HCT116 (cell line): ENCODE measurements around the gene ALK. TPM values are rescaled to one million over a fixed set of nuclear protein-coding genes. Genes with fewer than 3 reads are reported as not detected.

Source experiments
- ATAC-seq: fragments of 200-7000 bp; cut with Tn5 transposase; 2 replicates; pipeline ENCODE4 v1.9.1; 2020; ENCODE audit warnings: mild to moderate bottlenecking, moderate library complexity
- BruUV-seq: library from RNA; stranded (reverse); fragments of 400-500 nt; replicated peaks from 2 replicates; lab custom pipeline; 2021; lab: Mats Ljungman, UMichigan
- CTCF ChIA-PET: fragments of 300-600 bp; sonication (Branson Sonifier 250); formaldehyde crosslinking; loops from one replicate; lab custom pipeline; 2021; ENCODE audit warnings: antibody characterized with exemption; lab: Charles Lee
- POLR2A ChIA-PET: fragments of 300-600, 350-600 bp; sonication (Branson Sonifier 250); formaldehyde crosslinking; loops from one replicate; lab custom pipeline; 2021; ENCODE audit warnings: antibody characterized with exemption; lab: Charles Lee
- RAD21 ChIA-PET, 2 experiments: fragments of 300-600 bp; sonication (Branson Sonifier 250); formaldehyde crosslinking; loops; one replicate each; lab custom pipeline; 2023; ENCODE audit warnings: low total read pairs in 2 of 2; ENCODE audit not compliant: uncharacterized antibody in 2 of 2, unreplicated experiment in 2 of 2, low non-redundant PET in 1 of 2; lab: Charles Lee
- DNase-seq: peaks from one replicate; pipeline ENCODE4 v3.0.0-alpha.2; 2010; ENCODE audit warnings: low read depth, low spot score
- H2AFZ ChIP-seq: fragments of 200-600 bp; shearing (Covaris generic), sonication (generic); 2 replicates; pipeline ENCODE4 v1.6.1; 2017; ENCODE audit warnings: low read depth, mixed run types, mixed read lengths, antibody characterized with exemption, low read length; ENCODE audit not compliant: poor library complexity, severe bottlenecking
- H3K27ac ChIP-seq: 2 replicates; pipeline ENCODE4 v1.5.1; 2012; ENCODE audit warnings: low read depth, low read length
- H3K27me3 ChIP-seq: fragments of 200-600 bp; sonication (generic); 2 replicates; pipeline ENCODE4 v1.6.1; 2016; ENCODE audit warnings: mixed run types, low read length, mixed read lengths; ENCODE audit not compliant: insufficient read depth
- H3K36me3 ChIP-seq, 2 experiments: fragments of 200-500 bp in 1 of 2; fragments of 200-600 bp in 1 of 2; sonication (Bioruptor generic) in 1 of 2; sonication (generic) in 1 of 2; 2 replicates each; pipeline versions ENCODE4 v1.5.1 to v1.6.1; 2014 to 2016; ENCODE audit warnings: low read length in 2 of 2, inconsistent platforms in 1 of 2, mixed read lengths in 1 of 2, mixed run types in 1 of 2; ENCODE audit not compliant: insufficient read depth in 2 of 2, control insufficient read depth in 1 of 2
- H3K4me1 ChIP-seq, 2 experiments: fragments of 200-600 bp in 1 of 2; sonication (generic) in 1 of 2; 2 replicates each; pipeline versions ENCODE4 v1.5.1 to v1.6.1; 2012 to 2017; ENCODE audit warnings: low read length in 2 of 2, inconsistent platforms in 1 of 2, mild to moderate bottlenecking in 1 of 2, mixed read lengths in 1 of 2, mixed run types in 1 of 2, moderate library complexity in 1 of 2; ENCODE audit not compliant: insufficient read depth in 2 of 2, control insufficient read depth in 1 of 2
- H3K4me2 ChIP-seq: fragments of 200-600 bp; sonication (generic); 2 replicates; pipeline ENCODE4 v1.6.1; 2017; ENCODE audit warnings: mixed run types, low read length, mixed read lengths
- H3K4me3 ChIP-seq, 2 experiments: fragments of 200-600 bp in 1 of 2; sonication (generic) in 1 of 2; replicated peaks in 1 of 2; 2 replicates each; pipeline ENCODE4 v1.5.1; 2011 to 2016; ENCODE audit warnings: low read length in 2 of 2, control low read depth in 1 of 2, low read depth in 1 of 2, mild to moderate bottlenecking in 1 of 2, mixed read lengths in 1 of 2, mixed run types in 1 of 2
- H3K79me2 ChIP-seq: fragments of 200-600 bp; sonication (generic); 2 replicates; pipeline ENCODE4 v1.6.1; 2017; ENCODE audit warnings: mild to moderate bottlenecking, mixed run types, low read length, moderate library complexity, mixed read lengths; ENCODE audit not compliant: insufficient read depth
- H3K9ac ChIP-seq: fragments of 200-600 bp; sonication (generic); 2 replicates; pipeline ENCODE4 v1.6.1; 2016; ENCODE audit warnings: low read length, mixed read lengths
- H3K9me2 ChIP-seq: fragments of 200-600 bp; sonication (generic), shearing (Covaris generic); 2 replicates; pipeline ENCODE4 v1.6.1; 2017; ENCODE audit warnings: mixed run types, mild to moderate bottlenecking, moderate library complexity; ENCODE audit not compliant: insufficient read depth
- H3K9me3 ChIP-seq, 2 experiments: fragments of 200-500 bp in 1 of 2; fragments of 200-600 bp in 1 of 2; sonication (Bioruptor generic) in 1 of 2; sonication (generic) in 1 of 2; 2 replicates each; pipeline ENCODE4 v1.6.1; 2014 to 2017; ENCODE audit warnings: low read length in 2 of 2, mixed read lengths in 2 of 2, inconsistent platforms in 1 of 2, low read depth in 1 of 2, mild to moderate bottlenecking in 1 of 2, mixed run types in 1 of 2, moderate library complexity in 1 of 2; ENCODE audit not compliant: control insufficient read depth in 1 of 2, insufficient read depth in 1 of 2
- H4K20me1 ChIP-seq: fragments of 200-600 bp; sonication (generic), shearing (Covaris generic); 2 replicates; pipeline ENCODE4 v1.6.1; 2017; ENCODE audit warnings: mixed run types, mild to moderate bottlenecking, moderate library complexity; ENCODE audit not compliant: insufficient read depth
- CBX3 ChIP-seq: IDR thresholded peaks from 2 replicates; pipeline ENCODE4 v1.6.1; 2012; ENCODE audit warnings: low read depth
- CEBPB ChIP-seq: IDR thresholded peaks from 2 replicates; pipeline ENCODE4 v1.6.1; 2012; ENCODE audit warnings: low read depth
- EGR1 ChIP-seq: IDR thresholded peaks from 2 replicates; pipeline ENCODE4 v1.6.1; 2012; ENCODE audit warnings: low read depth
- EZH2 ChIP-seq: fragments of 200-600 bp; sonication (generic); IDR thresholded peaks from 2 replicates; pipeline ENCODE4 v1.6.1; 2017; ENCODE audit warnings: antibody characterized with exemption, mixed run types
- EZH2phosphoT487 ChIP-seq: fragments of 200-600 bp; IDR thresholded peaks from 2 replicates; pipeline ENCODE4 v1.6.1; 2018; ENCODE audit warnings: antibody characterized with exemption, borderline replicate concordance
- FOSL1 ChIP-seq: IDR thresholded peaks from 2 replicates; pipeline ENCODE4 v1.6.1; 2012; ENCODE audit warnings: low read depth
- JUND ChIP-seq: IDR thresholded peaks from 2 replicates; pipeline ENCODE4 v1.6.1; 2012
- POLR2AphosphoS5 ChIP-seq: IDR thresholded peaks from 2 replicates; pipeline ENCODE4 v1.6.1; 2011; ENCODE audit warnings: mild to moderate bottlenecking, low read depth, low read length, moderate library complexity
- RAD21 ChIP-seq: IDR thresholded peaks from 2 replicates; pipeline ENCODE4 v1.6.1; 2012; ENCODE audit warnings: low read depth, mild to moderate bottlenecking
- SIN3A ChIP-seq: IDR thresholded peaks from 2 replicates; pipeline ENCODE4 v1.6.1; 2012; ENCODE audit warnings: low read depth
- SP1 ChIP-seq: IDR thresholded peaks from 2 replicates; pipeline ENCODE4 v1.6.1; 2012; ENCODE audit warnings: low read depth
- SRF ChIP-seq: IDR thresholded peaks from 2 replicates; pipeline ENCODE4 v1.6.1; 2012; ENCODE audit warnings: low read depth
- TCF7L2 ChIP-seq: IDR thresholded peaks from 2 replicates; pipeline ENCODE4 v1.7.0; 2011; ENCODE audit warnings: borderline replicate concordance, inconsistent platforms; ENCODE audit not compliant: insufficient read depth, insufficient read length; ENCODE audit errors: extremely low read depth
- ZFX ChIP-seq: fragments of 450-650 bp; IDR thresholded peaks from 2 replicates; pipeline ENCODE4 v1.6.1; 2017
- ZNF274 ChIP-seq: fragments of 200-500 bp; sonication (Bioruptor generic); IDR thresholded peaks from 2 replicates; pipeline ENCODE4 v1.6.1; 2014; ENCODE audit warnings: mild to moderate bottlenecking, low read depth, low read length, inconsistent platforms
- intact Hi-C: fragments of 100-400 bp; cut with micrococcal nuclease; formaldehyde crosslinking; loops from 2 replicates; pipeline ENCODE4 v1.10.0; 2022
- total RNA-seq: library from RNA; stranded (reverse); gene quantifications from one replicate; pipeline ENCODE4 v1.2.1, GENCODE V29; 2021; ENCODE audit not compliant: unreplicated experiment
- TF ChIP-seq, protein P1 (sequence below): IDR thresholded peaks from 2 replicates; pipeline ENCODE4 v1.6.1; 2012; ENCODE audit warnings: low read depth
- TF ChIP-seq, protein P2 (sequence below): IDR thresholded peaks from 2 replicates; pipeline ENCODE4 v1.6.1; 2012
- TF ChIP-seq, protein P3 (sequence below): IDR thresholded peaks from 2 replicates; pipeline ENCODE4 v1.6.1; 2011; ENCODE audit warnings: mild to moderate bottlenecking, low read length, moderate library complexity; ENCODE audit not compliant: insufficient replicate concordance; ENCODE audit errors: extremely low read depth
- TF ChIP-seq, protein P4 (sequence below): IDR thresholded peaks from 2 replicates; pipeline ENCODE4 v1.6.1; 2012
- TF ChIP-seq, protein P5 (sequence below), 3 experiments: fragments of 200-600 bp in 1 of 3; sonication (generic) in 1 of 3; IDR thresholded peaks in 2 of 3; conservative IDR thresholded peaks in 1 of 3; 2 replicates each; pipeline ENCODE4 v1.5.1; 2012 to 2017; ENCODE audit warnings: low read depth in 2 of 3, low read length in 2 of 3, antibody characterized with exemption in 1 of 3, borderline replicate concordance in 1 of 3, control low read depth in 1 of 3, mild to moderate bottlenecking in 1 of 3, mixed read lengths in 1 of 3, mixed run types in 1 of 3, moderate library complexity in 1 of 3; ENCODE audit not compliant: insufficient read depth in 1 of 3

ALK gene
- total RNA-seq, 1 experiment from 2014 or later = not detected

DNA sequence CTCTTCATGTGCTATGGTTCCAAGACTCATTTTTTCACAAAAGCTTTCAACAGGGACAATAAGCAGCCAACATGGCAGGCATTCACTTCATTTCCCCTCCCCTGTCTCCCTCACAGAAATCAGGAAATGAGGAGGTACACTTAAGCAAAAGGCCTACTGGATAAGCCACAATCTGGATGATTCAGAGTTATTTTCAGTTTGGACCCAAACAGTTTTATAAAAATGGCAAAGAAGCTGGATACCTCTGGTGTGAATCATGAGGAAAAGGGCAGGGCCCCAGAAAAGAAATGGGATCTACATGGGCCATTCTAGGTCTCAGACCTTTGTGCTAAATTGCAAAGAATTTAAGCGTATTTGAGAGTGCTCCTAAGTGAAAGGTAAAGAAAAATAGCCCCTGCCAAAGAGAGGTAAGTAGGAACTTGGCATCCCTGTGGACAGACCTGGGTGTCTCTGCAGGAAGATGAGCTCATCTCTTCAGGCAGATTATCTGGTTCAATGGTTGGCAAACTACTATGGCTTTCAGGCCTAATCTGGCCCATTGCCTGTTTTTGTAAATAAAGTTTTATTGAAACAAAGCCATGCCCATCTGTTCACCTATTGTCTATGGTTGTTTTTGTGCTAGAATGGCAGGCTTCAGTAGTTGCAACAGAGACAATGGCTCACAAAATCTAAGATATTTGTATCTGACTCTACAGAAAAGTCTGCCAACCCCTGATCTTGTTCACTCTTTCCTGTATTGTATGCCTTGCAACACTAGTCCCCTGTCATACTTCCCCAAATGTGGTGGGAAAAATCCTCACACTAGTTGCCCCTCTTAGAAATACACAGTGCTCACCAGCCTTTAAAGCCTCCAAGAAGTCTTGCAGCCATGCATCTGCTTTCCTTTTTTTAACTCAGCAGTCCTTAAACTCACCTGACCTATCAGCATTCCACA, 315.0 kb downstream of the ALK start:
- Histone ChIP-seq H4K20me1 (no peaks in the 10 kb centered on the region), H3K4me1 (no peaks in the 10 kb centered on the region), H3K27me3 (peaks cover 14% of the 10 kb centered on the region; the same call in 1 of the 2 replicates), H3K79me2 (no peaks in the 10 kb centered on the region), H3K4me2 (no peak overlapping the region), H3K9me2 (no peaks in the 10 kb centered on the region), H2AFZ (no peak overlapping the region), H3K9ac (no peak overlapping the region), H3K36me3 (no peaks in the 10 kb centered on the region), H3K27ac (no peak overlapping the region), H3K9me3 (no peaks in the 10 kb centered on the region), H3K4me3 (no peak overlapping the region)
- POLR2A ChIA-PET = no interaction called here
- TF ChIP-seq SRF = no peak
- TF ChIP-seq ZFX = no peak
- TF ChIP-seq EZH2 = no peak
- TF ChIP-seq, protein P1, sequence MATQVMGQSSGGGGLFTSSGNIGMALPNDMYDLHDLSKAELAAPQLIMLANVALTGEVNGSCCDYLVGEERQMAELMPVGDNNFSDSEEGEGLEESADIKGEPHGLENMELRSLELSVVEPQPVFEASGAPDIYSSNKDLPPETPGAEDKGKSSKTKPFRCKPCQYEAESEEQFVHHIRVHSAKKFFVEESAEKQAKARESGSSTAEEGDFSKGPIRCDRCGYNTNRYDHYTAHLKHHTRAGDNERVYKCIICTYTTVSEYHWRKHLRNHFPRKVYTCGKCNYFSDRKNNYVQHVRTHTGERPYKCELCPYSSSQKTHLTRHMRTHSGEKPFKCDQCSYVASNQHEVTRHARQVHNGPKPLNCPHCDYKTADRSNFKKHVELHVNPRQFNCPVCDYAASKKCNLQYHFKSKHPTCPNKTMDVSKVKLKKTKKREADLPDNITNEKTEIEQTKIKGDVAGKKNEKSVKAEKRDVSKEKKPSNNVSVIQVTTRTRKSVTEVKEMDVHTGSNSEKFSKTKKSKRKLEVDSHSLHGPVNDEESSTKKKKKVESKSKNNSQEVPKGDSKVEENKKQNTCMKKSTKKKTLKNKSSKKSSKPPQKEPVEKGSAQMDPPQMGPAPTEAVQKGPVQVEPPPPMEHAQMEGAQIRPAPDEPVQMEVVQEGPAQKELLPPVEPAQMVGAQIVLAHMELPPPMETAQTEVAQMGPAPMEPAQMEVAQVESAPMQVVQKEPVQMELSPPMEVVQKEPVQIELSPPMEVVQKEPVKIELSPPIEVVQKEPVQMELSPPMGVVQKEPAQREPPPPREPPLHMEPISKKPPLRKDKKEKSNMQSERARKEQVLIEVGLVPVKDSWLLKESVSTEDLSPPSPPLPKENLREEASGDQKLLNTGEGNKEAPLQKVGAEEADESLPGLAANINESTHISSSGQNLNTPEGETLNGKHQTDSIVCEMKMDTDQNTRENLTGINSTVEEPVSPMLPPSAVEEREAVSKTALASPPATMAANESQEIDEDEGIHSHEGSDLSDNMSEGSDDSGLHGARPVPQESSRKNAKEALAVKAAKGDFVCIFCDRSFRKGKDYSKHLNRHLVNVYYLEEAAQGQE = no peak
- no peak for TF ChIP-seq EZH2phosphoT487
- TF ChIP-seq, protein P2, sequence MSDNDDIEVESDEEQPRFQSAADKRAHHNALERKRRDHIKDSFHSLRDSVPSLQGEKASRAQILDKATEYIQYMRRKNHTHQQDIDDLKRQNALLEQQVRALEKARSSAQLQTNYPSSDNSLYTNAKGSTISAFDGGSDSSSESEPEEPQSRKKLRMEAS = no peak
- no peak for TF ChIP-seq SP1
- TF ChIP-seq JUND = no peak
- TF ChIP-seq CEBPB = no peak
- TF ChIP-seq, protein P3, sequence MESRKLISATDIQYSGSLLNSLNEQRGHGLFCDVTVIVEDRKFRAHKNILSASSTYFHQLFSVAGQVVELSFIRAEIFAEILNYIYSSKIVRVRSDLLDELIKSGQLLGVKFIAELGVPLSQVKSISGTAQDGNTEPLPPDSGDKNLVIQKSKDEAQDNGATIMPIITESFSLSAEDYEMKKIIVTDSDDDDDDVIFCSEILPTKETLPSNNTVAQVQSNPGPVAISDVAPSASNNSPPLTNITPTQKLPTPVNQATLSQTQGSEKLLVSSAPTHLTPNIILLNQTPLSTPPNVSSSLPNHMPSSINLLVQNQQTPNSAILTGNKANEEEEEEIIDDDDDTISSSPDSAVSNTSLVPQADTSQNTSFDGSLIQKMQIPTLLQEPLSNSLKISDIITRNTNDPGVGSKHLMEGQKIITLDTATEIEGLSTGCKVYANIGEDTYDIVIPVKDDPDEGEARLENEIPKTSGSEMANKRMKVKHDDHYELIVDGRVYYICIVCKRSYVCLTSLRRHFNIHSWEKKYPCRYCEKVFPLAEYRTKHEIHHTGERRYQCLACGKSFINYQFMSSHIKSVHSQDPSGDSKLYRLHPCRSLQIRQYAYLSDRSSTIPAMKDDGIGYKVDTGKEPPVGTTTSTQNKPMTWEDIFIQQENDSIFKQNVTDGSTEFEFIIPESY = no peak
- TF ChIP-seq SIN3A = no peak
- TF ChIP-seq, protein P4, sequence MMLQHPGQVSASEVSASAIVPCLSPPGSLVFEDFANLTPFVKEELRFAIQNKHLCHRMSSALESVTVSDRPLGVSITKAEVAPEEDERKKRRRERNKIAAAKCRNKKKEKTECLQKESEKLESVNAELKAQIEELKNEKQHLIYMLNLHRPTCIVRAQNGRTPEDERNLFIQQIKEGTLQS = no peak
- TF ChIP-seq TCF7L2 = no peak
- TF ChIP-seq ZNF274 = no peak
- no peak for TF ChIP-seq RAD21
- TF ChIP-seq FOSL1 = no peak
- no peak for TF ChIP-seq POLR2AphosphoS5
- no peak for TF ChIP-seq CBX3
- TF ChIP-seq EGR1 = no peak
- TF ChIP-seq, protein P5, sequence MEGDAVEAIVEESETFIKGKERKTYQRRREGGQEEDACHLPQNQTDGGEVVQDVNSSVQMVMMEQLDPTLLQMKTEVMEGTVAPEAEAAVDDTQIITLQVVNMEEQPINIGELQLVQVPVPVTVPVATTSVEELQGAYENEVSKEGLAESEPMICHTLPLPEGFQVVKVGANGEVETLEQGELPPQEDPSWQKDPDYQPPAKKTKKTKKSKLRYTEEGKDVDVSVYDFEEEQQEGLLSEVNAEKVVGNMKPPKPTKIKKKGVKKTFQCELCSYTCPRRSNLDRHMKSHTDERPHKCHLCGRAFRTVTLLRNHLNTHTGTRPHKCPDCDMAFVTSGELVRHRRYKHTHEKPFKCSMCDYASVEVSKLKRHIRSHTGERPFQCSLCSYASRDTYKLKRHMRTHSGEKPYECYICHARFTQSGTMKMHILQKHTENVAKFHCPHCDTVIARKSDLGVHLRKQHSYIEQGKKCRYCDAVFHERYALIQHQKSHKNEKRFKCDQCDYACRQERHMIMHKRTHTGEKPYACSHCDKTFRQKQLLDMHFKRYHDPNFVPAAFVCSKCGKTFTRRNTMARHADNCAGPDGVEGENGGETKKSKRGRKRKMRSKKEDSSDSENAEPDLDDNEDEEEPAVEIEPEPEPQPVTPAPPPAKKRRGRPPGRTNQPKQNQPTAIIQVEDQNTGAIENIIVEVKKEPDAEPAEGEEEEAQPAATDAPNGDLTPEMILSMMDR (IDR thresholded peaks at IDR 0.05 in 2 of 3, conservative IDR thresholded peaks at IDR 0.05 in 1 of 3; ENCODE audit: borderline replicate concordance in 1 of 3, insufficient read depth in 1 of 3, low read depth in 2 of 3, low read length in 2 of 3) = no peak
- no TSS peak for BruUV-seq
- CTCF ChIA-PET = no interaction called here
- intact Hi-C loops = no loop called here
- no peak for DNase-seq
- RAD21 ChIA-PET = no interaction called here
- ATAC-seq = no peak
